ENCODE measurements around the gene TCEAL7. TPM values are rescaled to one million over a fixed set of nuclear protein-coding genes. Genes with fewer than 3 reads are reported as not detected.

The TCEAL7 gene
- total and polyA plus RNA-seq, 4 experiments from 2014 or later: not detected

DNA sequence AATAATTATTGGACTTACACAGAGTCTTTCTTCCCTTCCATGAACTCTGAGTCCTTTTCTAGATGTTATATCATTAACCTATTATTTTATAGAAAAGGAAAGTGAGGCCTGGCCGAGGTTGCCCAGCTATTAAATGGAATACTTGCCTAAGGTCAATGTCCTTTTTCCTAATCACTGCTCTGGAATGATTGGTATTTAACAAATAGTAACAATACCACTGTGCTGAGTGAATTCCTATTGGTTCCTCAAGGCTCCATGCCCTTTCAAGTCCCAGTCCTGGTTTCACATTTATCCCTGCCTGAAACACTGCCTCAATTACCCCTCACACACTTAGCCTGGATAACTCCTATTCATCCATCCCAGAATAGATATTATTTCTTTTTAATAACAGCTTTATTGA, 32.4 kb downstream of the TCEAL7 start:
- no peaks in the 10 kb centered on the region for H3K27me3 ChIP-seq (ENCODE audit: insufficient read depth, low read length)
- Mint-ChIP-seq H3K27me3 (peaks cover 0 to 2% of the 10 kb centered on the region in 2 donors), H3K4me1 (no peaks in the 10 kb centered on the region), H3K4me3 (no peak overlapping the region), H3K27ac (no peak overlapping the region), H3K36me3 (no peaks in the 10 kb centered on the region), H3K9me3 (no peaks in the 10 kb centered on the region)
- no peaks in the 10 kb centered on the region for H3K9me3 ChIP-seq (ENCODE audit: control insufficient read depth in 1 of 2, low read length in 2 of 2)
- H3K36me3 ChIP-seq (ENCODE audit: insufficient read depth, low read length): no peaks in the 10 kb centered on the region
- POLR2A ChIA-PET (ENCODE audit: partially characterized antibody): no interaction called here
- intact Hi-C loops (cut with micrococcal nuclease): no loop called here
- no peak overlapping the region for H3K27ac ChIP-seq (ENCODE audit: low read depth, low read length)
- no peaks in the 10 kb centered on the region for H3K4me1 ChIP-seq (ENCODE audit: insufficient read depth, low read length)
- no peak for DNase-seq
- CTCF ChIA-PET (ENCODE audit: partially characterized antibody): no interaction called here
- H3K4me3 ChIP-seq (ENCODE audit: low read length in 2 of 2): no peak overlapping the region

- Histone ChIP-seq H3K4me1 (ENCODE audit: insufficient read depth, low read length) (no peaks in the 10 kb centered on the region), H3K36me3 (ENCODE audit: insufficient read depth, low read length) (no peaks in the 10 kb centered on the region), H3K4me3 (ENCODE audit: low read length in 2 of 2) (no peak overlapping the region), H3K27me3 (ENCODE audit: insufficient read depth, low read length) (no peaks in the 10 kb centered on the region), H3K27ac (ENCODE audit: low read depth, low read length) (no peak overlapping the region), H3K9me3 (ENCODE audit: control insufficient read depth in 1 of 2, low read length in 2 of 2) (no peaks in the 10 kb centered on the region)
- DNase-seq: no peak
- no peaks in the 10 kb centered on the region for H3K9me3 Mint-ChIP-seq
- no peaks in the 10 kb centered on the region for H3K4me1 Mint-ChIP-seq
- ChIA-PET CTCF (ENCODE audit: partially characterized antibody) (no interaction called here), POLR2A (ENCODE audit: partially characterized antibody) (no interaction called here)
- H3K36me3 Mint-ChIP-seq: no peaks in the 10 kb centered on the region
- peaks cover 0 to 2% of the 10 kb centered on the region in 2 donors for H3K27me3 Mint-ChIP-seq
- intact Hi-C loops (cut with micrococcal nuclease): no loop called here
- no peak overlapping the region for H3K4me3 Mint-ChIP-seq
- no peak overlapping the region for H3K27ac Mint-ChIP-seq
Measured at GRCh38 chrX:103363046-103363445, 33.0 kb downstream of the TCEAL7 start.

DNA sequence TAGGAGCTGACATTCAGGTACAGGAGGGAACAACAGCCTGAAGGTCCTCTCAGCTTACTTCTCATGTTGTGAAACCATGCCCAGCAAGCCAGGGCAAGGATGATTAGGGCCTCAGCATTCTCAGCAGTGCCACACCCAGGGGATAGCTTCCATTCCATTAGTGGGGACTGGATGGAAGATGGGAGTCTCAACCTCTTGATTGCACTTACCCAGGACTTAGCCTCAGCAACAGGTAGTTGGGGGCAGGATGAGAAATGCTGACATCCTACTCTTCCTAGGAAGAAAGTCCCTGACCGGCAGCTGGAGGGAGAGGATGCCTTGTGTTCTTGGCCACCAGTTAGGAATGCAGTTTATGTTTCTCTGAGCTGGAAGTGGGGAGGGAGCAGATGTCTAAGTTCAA, 37.5 kb downstream of the TCEAL7 start:
- ChIA-PET POLR2A (ENCODE audit: partially characterized antibody) (no interaction called here), CTCF (ENCODE audit: partially characterized antibody) (no interaction called here)
- no peak overlapping the region for H3K27ac ChIP-seq (ENCODE audit: low read depth, low read length)
- no peak for DNase-seq
- no peaks in the 10 kb centered on the region for H3K9me3 ChIP-seq (ENCODE audit: control insufficient read depth in 1 of 2, low read length in 2 of 2)
- Mint-ChIP-seq H3K36me3 (no peaks in the 10 kb centered on the region), H3K27me3 (peaks cover 0 to 2% of the 10 kb centered on the region in 2 donors), H3K4me3 (no peak overlapping the region), H3K27ac (no peak overlapping the region), H3K9me3 (no peaks in the 10 kb centered on the region), H3K4me1 (no peaks in the 10 kb centered on the region)
- H3K27me3 ChIP-seq (ENCODE audit: insufficient read depth, low read length): no peaks in the 10 kb centered on the region
- H3K4me3 ChIP-seq (ENCODE audit: low read length in 2 of 2): no peak overlapping the region
- no peaks in the 10 kb centered on the region for H3K36me3 ChIP-seq (ENCODE audit: insufficient read depth, low read length)
- H3K4me1 ChIP-seq (ENCODE audit: insufficient read depth, low read length): no peaks in the 10 kb centered on the region
- intact Hi-C loops (cut with micrococcal nuclease): no loop called here

- no peak overlapping the region for H3K27ac ChIP-seq (ENCODE audit: low read depth, low read length)
- POLR2A ChIA-PET (ENCODE audit: partially characterized antibody): no interaction called here
- H3K9me3 ChIP-seq (ENCODE audit: control insufficient read depth in 1 of 2, low read length in 2 of 2): no peaks in the 10 kb centered on the region
- Mint-ChIP-seq H3K4me1 (no peaks in the 10 kb centered on the region), H3K36me3 (no peaks in the 10 kb centered on the region), H3K27me3 (peaks cover 0 to 2% of the 10 kb centered on the region in 2 donors), H3K9me3 (no peaks in the 10 kb centered on the region), H3K27ac (no peak overlapping the region), H3K4me3 (no peak overlapping the region)
- H3K4me3 ChIP-seq (ENCODE audit: low read length in 2 of 2): no peak overlapping the region
- no peak for DNase-seq
- intact Hi-C loops (cut with micrococcal nuclease): no loop called here
- H3K27me3 ChIP-seq (ENCODE audit: insufficient read depth, low read length): no peaks in the 10 kb centered on the region
- no peaks in the 10 kb centered on the region for H3K36me3 ChIP-seq (ENCODE audit: insufficient read depth, low read length)
- CTCF ChIA-PET (ENCODE audit: partially characterized antibody): no interaction called here
- H3K4me1 ChIP-seq (ENCODE audit: insufficient read depth, low read length): no peaks in the 10 kb centered on the region
Measured at GRCh38 chrX:103369479-103369878, 39.4 kb downstream of the TCEAL7 start.

DNA sequence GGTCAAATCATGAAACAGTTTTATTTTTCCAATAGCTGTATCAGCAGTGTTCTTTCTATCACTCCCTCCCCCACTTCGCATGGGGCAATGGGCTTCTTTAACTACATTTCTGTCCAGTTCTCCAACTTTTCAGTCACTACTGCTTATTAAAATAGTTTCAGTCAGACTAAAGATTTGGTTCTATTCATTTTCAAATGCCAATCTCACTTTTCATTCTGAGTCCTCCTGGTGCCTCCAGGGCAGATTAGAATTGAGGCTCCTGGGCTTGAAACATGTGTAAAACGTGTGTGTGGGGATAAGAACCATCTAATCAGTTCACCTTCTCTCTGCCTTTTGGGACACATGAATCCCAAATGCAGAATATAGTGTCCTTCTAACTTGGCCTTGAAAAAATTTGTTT, 42.8 kb downstream of the TCEAL7 start:
- Mint-ChIP-seq H3K4me1 (peaks cover 3 to 8% (median 5%) of the 10 kb centered on the region in 4 donors), H3K9me3 (no peaks in the 10 kb centered on the region), H3K36me3 (no peaks in the 10 kb centered on the region), H3K4me3 (no peak overlapping the region), H3K27ac (no peak overlapping the region), H3K27me3 (no peaks in the 10 kb centered on the region)
- no peaks in the 10 kb centered on the region for H3K4me1 ChIP-seq (ENCODE audit: insufficient read depth, low read length)
- no peak for DNase-seq
- no peak overlapping the region for H3K4me3 ChIP-seq (ENCODE audit: low read length in 2 of 2)
- no peaks in the 10 kb centered on the region for H3K27me3 ChIP-seq (ENCODE audit: insufficient read depth, low read length)
- intact Hi-C loops (cut with micrococcal nuclease): no loop called here
- H3K9me3 ChIP-seq (ENCODE audit: control insufficient read depth in 1 of 2, low read length in 2 of 2): no peaks in the 10 kb centered on the region
- ChIA-PET POLR2A (ENCODE audit: partially characterized antibody) (no interaction called here), CTCF (ENCODE audit: partially characterized antibody) (interaction anchor here (1.6 kb wide), 1 partner anchor 29 kb away, joined by 4 read pairs; no protein-coding TSS in a partner anchor)
- no peaks in the 10 kb centered on the region for H3K36me3 ChIP-seq (ENCODE audit: insufficient read depth, low read length)
- H3K27ac ChIP-seq (ENCODE audit: low read depth, low read length): no peak overlapping the region

GRCh38 chrX:103373581-103373980, 43.5 kb downstream of the TCEAL7 start:
- intact Hi-C loops (cut with micrococcal nuclease): no loop called here
- Histone ChIP-seq H3K9me3 (ENCODE audit: control insufficient read depth in 1 of 2, low read length in 2 of 2) (no peaks in the 10 kb centered on the region), H3K4me3 (ENCODE audit: low read length in 2 of 2) (no peak overlapping the region), H3K27me3 (ENCODE audit: insufficient read depth, low read length) (no peaks in the 10 kb centered on the region), H3K4me1 (ENCODE audit: insufficient read depth, low read length) (no peaks in the 10 kb centered on the region), H3K36me3 (ENCODE audit: insufficient read depth, low read length) (no peaks in the 10 kb centered on the region), H3K27ac (ENCODE audit: low read depth, low read length) (no peak overlapping the region)
- no peaks in the 10 kb centered on the region for H3K36me3 Mint-ChIP-seq
- no peak for DNase-seq
- ChIA-PET POLR2A (ENCODE audit: partially characterized antibody) (no interaction called here), CTCF (ENCODE audit: partially characterized antibody) (interaction anchor here (1.3 kb wide), 1 partner anchor 89 kb away, joined by 4 read pairs; no protein-coding TSS in a partner anchor)
- no peak overlapping the region for H3K4me3 Mint-ChIP-seq
- H3K27ac Mint-ChIP-seq: no peak overlapping the region
- H3K9me3 Mint-ChIP-seq: no peaks in the 10 kb centered on the region
- no peaks in the 10 kb centered on the region for H3K27me3 Mint-ChIP-seq
- peaks cover 3 to 8% (median 5%) of the 10 kb centered on the region in 4 donors for H3K4me1 Mint-ChIP-seq

DNA sequence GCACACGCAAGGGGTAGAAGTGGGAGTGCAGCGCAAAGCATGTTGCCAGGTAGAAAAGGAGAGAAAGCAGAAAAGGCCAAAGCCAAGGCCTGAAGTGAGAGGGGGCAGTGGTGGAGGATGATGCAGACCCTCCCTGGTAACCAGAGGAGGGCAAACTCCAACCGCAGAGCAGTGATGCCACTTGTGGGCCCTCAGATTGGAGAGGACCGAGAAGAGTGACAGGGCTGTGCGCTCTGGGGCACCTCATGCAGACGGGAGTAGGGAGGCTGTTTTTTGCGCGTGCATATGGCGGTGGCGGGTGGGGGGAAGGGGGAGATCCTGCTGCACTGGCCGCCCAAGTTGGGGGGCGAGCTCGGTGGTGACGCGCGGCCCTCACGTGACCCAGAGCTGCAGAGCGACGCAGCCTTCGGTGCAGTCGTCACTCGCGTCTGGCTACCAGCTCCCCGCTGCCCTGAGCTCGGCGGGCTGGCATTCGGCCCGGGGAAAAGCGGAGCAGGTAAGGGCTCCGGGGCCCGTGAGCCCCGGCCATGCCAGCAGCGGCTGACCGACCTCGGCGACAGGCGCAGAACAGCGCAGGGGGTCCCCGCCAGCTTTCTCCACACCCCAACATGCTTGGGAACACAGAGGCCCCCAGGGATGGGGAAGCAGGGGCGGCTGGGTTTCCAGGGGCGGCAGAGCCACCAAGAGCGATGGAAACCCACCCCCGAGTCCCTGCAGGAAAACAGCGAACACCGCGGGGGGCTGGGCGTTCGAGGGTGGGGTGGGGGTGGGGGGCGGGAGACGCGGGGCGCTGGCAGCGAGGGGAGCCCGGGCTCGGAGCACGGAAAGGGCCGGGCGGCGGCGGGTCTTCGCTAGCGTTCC, 46.3 kb downstream of the TCEAL7 start, which contains the start of gene BEX3:
Gene BEX3 (plus strand): TSS at position 421 of the 861 bp plus-strand sequence. CDS start 984 bp downstream, outside the sequence.
- ChIA-PET POLR2A (ENCODE audit: partially characterized antibody) (interaction anchor here (0.9 kb wide), 2 partner anchors 84 to 88 kb away, joined by 4 read pairs; no protein-coding TSS in a partner anchor), CTCF (ENCODE audit: partially characterized antibody) (interaction anchor here (2.3 kb wide), 1 partner anchor 87 kb away, joined by 7 read pairs; no protein-coding TSS in a partner anchor)
- Mint-ChIP-seq H3K4me3 (peak within 1 kb of the TSS; percentile 77 to 85 (median 82)), H3K9me3 (no peaks in the 10 kb centered on the region), H3K36me3 (no peaks in the 10 kb centered on the region), H3K27me3 (no peaks in the 10 kb centered on the region), H3K4me1 (peaks cover 3 to 8% (median 5%) of the 10 kb centered on the region in 4 donors), H3K27ac (peak within 1 kb of the TSS in 5 of 7 donors; percentile 38 to 64 (median 48))
- no peaks in the 10 kb centered on the region for H3K36me3 ChIP-seq (ENCODE audit: insufficient read depth, low read length)
- no peaks in the 10 kb centered on the region for H3K9me3 ChIP-seq (ENCODE audit: control insufficient read depth in 1 of 2, low read length in 2 of 2)
- peak; percentile 27 to 57 (median 33) for DNase-seq
- peak within 1 kb of the TSS in 1 of 2 donors; percentile 38 for H3K4me3 ChIP-seq (ENCODE audit: low read length in 2 of 2)
- H3K27ac ChIP-seq (ENCODE audit: low read depth, low read length): no peak within 1 kb of the TSS
- no peaks in the 10 kb centered on the region for H3K27me3 ChIP-seq (ENCODE audit: insufficient read depth, low read length)
- H3K4me1 ChIP-seq (ENCODE audit: insufficient read depth, low read length): no peaks in the 10 kb centered on the region
- intact Hi-C loops (cut with micrococcal nuclease): no loop called here

Measured in CD4-positive, alpha-beta memory T cell (primary cell).